ENCODE data around the gene CCNI.

DNA sequence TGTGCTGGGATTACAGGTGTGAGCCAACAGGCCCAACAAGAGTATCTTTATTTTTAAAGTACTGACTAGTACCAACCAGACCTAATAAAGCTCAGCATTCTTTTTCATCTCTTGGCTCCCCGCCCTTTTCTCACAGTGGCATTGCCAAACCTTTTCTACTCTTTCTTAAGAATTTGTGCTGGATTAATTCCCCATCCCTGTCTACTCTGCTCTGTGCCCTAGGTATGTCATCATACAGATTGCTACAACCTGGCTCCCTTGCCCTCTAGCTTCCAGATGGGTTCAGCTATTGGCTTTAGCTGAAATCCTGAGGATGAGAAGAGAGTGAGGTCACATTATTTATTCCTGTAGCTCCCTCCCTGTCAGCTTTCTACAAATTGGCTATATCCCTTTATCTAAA lies 34.9 kb upstream of the CCNI start:
- TF ChIP-seq EZH2phosphoT487 (IDR thresholded peaks at IDR 0.05; ENCODE audit: insufficient read depth, low read depth) (no peak), EZH2 (IDR thresholded peaks at IDR 0.05; ENCODE audit: insufficient read depth, poor library complexity, severe bottlenecking) (no peak)
